GM23248 (cell line): ENCODE results near the gene POLL. TPM values are rescaled to one million over a fixed set of nuclear protein-coding genes. Genes with fewer than 3 reads are reported as not detected.

Experiments used
- DNase-seq: peaks from one replicate; pipeline ENCODE4 v3.0.0-alpha.2; 2015
- H2AFZ ChIP-seq: fragments of 200-600 bp; sonication (generic); 2 replicates; pipeline ENCODE4 v1.6.1; 2016; ENCODE audit warnings: antibody characterized with exemption
- H3F3A ChIP-seq: fragments of 200-600 bp; sonication (generic); 2 replicates; pipeline ENCODE4 v1.6.1; 2016; ENCODE audit warnings: mild to moderate bottlenecking, antibody characterized with exemption, mixed run types; ENCODE audit not compliant: insufficient read depth
- H3K27ac ChIP-seq: fragments of 200-600 bp; sonication (generic); 2 replicates; pipeline ENCODE4 v1.5.1; 2016; ENCODE audit warnings: mild to moderate bottlenecking
- H3K27me3 ChIP-seq: fragments of 200-600 bp; sonication (generic); replicated peaks from 2 replicates; pipeline ENCODE4 v1.6.1; 2016; ENCODE audit warnings: mild to moderate bottlenecking; ENCODE audit not compliant: insufficient read depth
- H3K36me3 ChIP-seq: fragments of 200-600 bp; sonication (generic); 2 replicates; pipeline ENCODE4 v1.6.1; 2016; ENCODE audit warnings: low read depth, mild to moderate bottlenecking
- H3K4me1 ChIP-seq: fragments of 200-600 bp; sonication (generic); 2 replicates; pipeline ENCODE4 v1.6.1; 2016; ENCODE audit warnings: mild to moderate bottlenecking; ENCODE audit not compliant: insufficient read depth
- H3K4me2 ChIP-seq: fragments of 200-600 bp; sonication (generic); one replicate; pipeline ENCODE4 v1.6.1; 2016; ENCODE audit warnings: mild to moderate bottlenecking; ENCODE audit not compliant: unreplicated experiment
- H3K4me3 ChIP-seq: fragments of 200-600 bp; sonication (generic); 2 replicates; pipeline ENCODE4 v1.5.1; 2016; ENCODE audit warnings: mild to moderate bottlenecking
- H3K79me2 ChIP-seq: fragments of 200-600 bp; sonication (generic); 2 replicates; pipeline ENCODE4 v1.6.1; 2016; ENCODE audit warnings: mild to moderate bottlenecking; ENCODE audit not compliant: insufficient read depth
- H3K9ac ChIP-seq: fragments of 200-600 bp; sonication (generic); 2 replicates; pipeline ENCODE4 v1.6.1; 2016; ENCODE audit warnings: mild to moderate bottlenecking
- H3K9me2 ChIP-seq: fragments of 200-600 bp; sonication (generic); 2 replicates; pipeline ENCODE4 v1.6.1; 2016; ENCODE audit warnings: mixed run types, mild to moderate bottlenecking, moderate library complexity; ENCODE audit not compliant: insufficient read depth
- H3K9me3 ChIP-seq: fragments of 200-600 bp; sonication (generic); one replicate; pipeline ENCODE4 v1.6.1; 2017; ENCODE audit warnings: low read depth
- H4K20me1 ChIP-seq: fragments of 200-600 bp; sonication (generic); 2 replicates; pipeline ENCODE4 v1.6.0; 2016; ENCODE audit not compliant: insufficient read depth
- EZH2 ChIP-seq: fragments of 200-600 bp; sonication (generic); IDR thresholded peaks from 2 replicates; pipeline ENCODE4 v1.6.1; 2018; ENCODE audit warnings: antibody characterized with exemption, mild to moderate bottlenecking; ENCODE audit not compliant: insufficient read depth, poor library complexity, severe bottlenecking
- EZH2phosphoT487 ChIP-seq: fragments of 200-600 bp; sonication (generic); IDR thresholded peaks from 2 replicates; pipeline ENCODE4 v1.6.1; 2018; ENCODE audit warnings: antibody characterized with exemption, moderate library complexity, mild to moderate bottlenecking, low read depth; ENCODE audit not compliant: insufficient read depth
- WGBS, 2 experiments: methylation state at CpG; one replicate each; pipeline ENCODE4 v1.1.6; 2015 to 2017; ENCODE audit warnings: low lambda C conversion rate in 2 of 2, low coverage in 1 of 2; ENCODE audit errors: missing lambda C conversion rate in 2 of 2; 5-methylcytosine and 5-hydroxymethylcytosine counted together
- in situ Hi-C: fragments of 300-500 bp; cut with MboI; formaldehyde crosslinking; loops from 2 replicates; pipeline ENCODE4 v1.15.0; 2020
- polyA plus RNA-seq: library from polyadenylated mRNA; unstranded; fragments of >200 nt; fragmentation: Nextera tagmentation; extraction: Ambion mirVana; gene quantifications from 2 replicates; pipeline ENCODE4 v1.2.1, GENCODE V29; 2016
- total RNA-seq: library from RNA; depleted of rRNA; stranded (reverse); fragments of >200 nt; shearing (Covaris generic); gene quantifications from 2 replicates; pipeline ENCODE4 v1.2.3, GENCODE V29; 2014

The POLL gene
- total and polyA plus RNA-seq, 2 experiments from 2014 or later = 12.1 to 13.1 TPM

GRCh38 chr10:101580486-101581399, 7.3 kb downstream of the POLL start:
- H3K27ac ChIP-seq = no peak overlapping the region
- no peaks in the 10 kb centered on the region for H3K36me3 ChIP-seq
- TF ChIP-seq EZH2 (no peak), EZH2phosphoT487 (no peak)
- no peak overlapping the region for H2AFZ ChIP-seq
- no peak overlapping the region for H3K4me2 ChIP-seq
- no peaks in the 10 kb centered on the region for H3K9me2 ChIP-seq
- no peaks in the 10 kb centered on the region for H3K4me1 ChIP-seq
- no peak for DNase-seq
- WGBS, 2 experiments = 81 to 86% methylated on average over 10 of the region's 10 CpGs
- H3K27me3 ChIP-seq = no peaks in the 10 kb centered on the region
- no peaks in the 10 kb centered on the region for H3F3A ChIP-seq
- no peaks in the 10 kb centered on the region for H3K79me2 ChIP-seq
- no peaks in the 10 kb centered on the region for H4K20me1 ChIP-seq
- H3K9ac ChIP-seq = no peak overlapping the region
- no peak overlapping the region for H3K4me3 ChIP-seq
- H3K9me3 ChIP-seq = no peaks in the 10 kb centered on the region
- in situ Hi-C loops = no loop called here

- no peak overlapping the region for H3K9ac ChIP-seq
- no peak overlapping the region for H3K4me2 ChIP-seq
- no peak overlapping the region for H2AFZ ChIP-seq
- no peaks in the 10 kb centered on the region for H3K79me2 ChIP-seq
- no peaks in the 10 kb centered on the region for H4K20me1 ChIP-seq
- DNase-seq = no peak
- H3K36me3 ChIP-seq = no peaks in the 10 kb centered on the region
- 93 to 94% methylated on average over 12 of the region's 12 CpGs for WGBS, 2 experiments
- no peak overlapping the region for H3K27ac ChIP-seq
- no peak overlapping the region for H3K4me3 ChIP-seq
- H3F3A ChIP-seq = no peaks in the 10 kb centered on the region
- no peaks in the 10 kb centered on the region for H3K27me3 ChIP-seq
- H3K9me2 ChIP-seq = no peaks in the 10 kb centered on the region
- no peaks in the 10 kb centered on the region for H3K9me3 ChIP-seq
- no peak for TF ChIP-seq EZH2phosphoT487
- no peak for TF ChIP-seq EZH2
- in situ Hi-C loops = no loop called here
- H3K4me1 ChIP-seq = no peaks in the 10 kb centered on the region
These were observed 8.6 kb downstream of the POLL start for GRCh38 chr10:101579516-101579870.

GRCh38 chr10:101578803-101579515, 9.1 kb downstream of the POLL start:
- no peaks in the 10 kb centered on the region for H3K79me2 ChIP-seq
- no peaks in the 10 kb centered on the region for H3K9me2 ChIP-seq
- H3K27ac ChIP-seq = no peak overlapping the region
- no peak overlapping the region for H3K9ac ChIP-seq
- H3K4me3 ChIP-seq = no peak overlapping the region
- no peaks in the 10 kb centered on the region for H3K36me3 ChIP-seq
- no peaks in the 10 kb centered on the region for H3K9me3 ChIP-seq
- no peaks in the 10 kb centered on the region for H3F3A ChIP-seq
- H4K20me1 ChIP-seq = no peaks in the 10 kb centered on the region
- no peak overlapping the region for H2AFZ ChIP-seq
- H3K4me1 ChIP-seq = no peaks in the 10 kb centered on the region
- H3K27me3 ChIP-seq = no peaks in the 10 kb centered on the region
- 86% methylated on average over 13 of the region's 13 CpGs for WGBS, 2 experiments
- DNase-seq = no peak
- in situ Hi-C loops = no loop called here
- no peak overlapping the region for H3K4me2 ChIP-seq
- no peak for TF ChIP-seq EZH2
- TF ChIP-seq EZH2phosphoT487 = no peak

GRCh38 chr10:101578192-101578591, 9.9 kb downstream of the POLL start:
- Histone ChIP-seq H3K79me2 (no peaks in the 10 kb centered on the region), H3K9ac (no peak overlapping the region), H3K9me2 (no peaks in the 10 kb centered on the region), H3K4me3 (no peak overlapping the region), H3K36me3 (no peaks in the 10 kb centered on the region), H3K4me2 (no peak overlapping the region), H4K20me1 (no peaks in the 10 kb centered on the region), H2AFZ (no peak overlapping the region), H3K4me1 (no peaks in the 10 kb centered on the region), H3K9me3 (no peaks in the 10 kb centered on the region), H3K27me3 (no peaks in the 10 kb centered on the region), H3F3A (no peaks in the 10 kb centered on the region), H3K27ac (no peak overlapping the region)
- TF ChIP-seq EZH2 = no peak
- no peak for TF ChIP-seq EZH2phosphoT487
- in situ Hi-C loops = no loop called here
- no peak for DNase-seq
- WGBS, 2 experiments = 98% methylated on average over 5 of the region's 5 CpGs
